B cell (primary cell): ENCODE results near the gene BMPER. TPM values are rescaled to one million over a fixed set of nuclear protein-coding genes. Genes with fewer than 3 reads are reported as not detected.

ENCODE experiments used
- ATAC-seq: fragments of 200-7000 bp; cut with Tn5 transposase; one replicate; pipeline ENCODE4 v1.10.0; 2021; ENCODE audit warnings: low read depth, mild to moderate bottlenecking, moderate number of reproducible peaks, moderate library complexity
- CTCF ChIA-PET: fragments of 350-600 bp; sonication (Branson Sonifier 250); formaldehyde crosslinking; loops from one replicate; lab custom pipeline; 2021; ENCODE audit warnings: antibody characterized with exemption, inconsistent platforms; lab: Charles Lee
- POLR2A ChIA-PET: fragments of 350-600 bp; sonication (Branson Sonifier 250); formaldehyde crosslinking; loops from one replicate; lab custom pipeline; 2021; ENCODE audit warnings: antibody characterized with exemption; lab: Charles Lee
- DNase-seq: peaks from one replicate; pipeline ENCODE4 v3.0.0; 2013
- H2AFZ ChIP-seq: 2 replicates; pipeline ENCODE4 v1.6.1; 2012; ENCODE audit warnings: mild to moderate bottlenecking, low read depth, low read length; ENCODE audit not compliant: insufficient read depth, poor library complexity, severe bottlenecking
- H3K27ac ChIP-seq, 2 donors: 1 replicate in 1 of 2; 2 replicates in 1 of 2; pipeline ENCODE4 v1.5.1; 2012 to 2013; ENCODE audit warnings: low read length in 2 of 2, mild to moderate bottlenecking in 2 of 2, moderate library complexity in 1 of 2
- H3K27me3 ChIP-seq, 4 experiments: fragments of 200-600 bp in 1 of 4; sonication (generic) in 1 of 4; replicated peaks in 1 of 4; 1 replicate in 2 of 4; 2 replicates in 2 of 4; pipeline versions ENCODE4 v1.6.1 to v1.7.0; 2013 to 2016; ENCODE audit warnings: low read length in 3 of 4, mild to moderate bottlenecking in 2 of 4, mixed read lengths in 1 of 4, moderate library complexity in 1 of 4; ENCODE audit not compliant: insufficient read depth in 4 of 4, control insufficient read depth in 3 of 4; ENCODE audit errors: control extremely low read depth in 1 of 4
- H3K36me3 ChIP-seq, 2 experiments: replicated peaks in 1 of 2; 1 replicate in 1 of 2; 2 replicates in 1 of 2; pipeline versions ENCODE4 v1.6.1 to v1.7.1; 2013; ENCODE audit warnings: low read length in 1 of 2; ENCODE audit not compliant: insufficient read depth in 2 of 2, control insufficient read depth in 1 of 2; ENCODE audit errors: control extremely low read depth in 1 of 2, extremely low read depth in 1 of 2
- H3K4me1 ChIP-seq, 2 donors: fragments of 200-600 bp in 1 of 2; sonication (generic) in 1 of 2; 1 replicate in 1 of 2; 2 replicates in 1 of 2; pipeline versions ENCODE4 v1.5.1 to v1.6.1; 2013 to 2017; ENCODE audit warnings: low read length in 2 of 2; ENCODE audit not compliant: control insufficient read depth in 2 of 2, insufficient read depth in 2 of 2
- H3K4me2 ChIP-seq: replicated peaks from 2 replicates; pipeline ENCODE3; 2012; ENCODE audit warnings: mild to moderate bottlenecking, low read depth, low read length; ENCODE audit not compliant: poor library complexity, severe bottlenecking
- H3K4me3 ChIP-seq, 5 experiments: fragments of 200-600 bp in 1 of 5; sonication (generic) in 1 of 5; 1 replicate in 3 of 5; 2 replicates in 2 of 5; pipeline versions ENCODE4 v1.5.1 to v1.7.0; 2011 to 2016; ENCODE audit warnings: low read length in 4 of 5, mild to moderate bottlenecking in 4 of 5, low read depth in 2 of 5, control low read depth in 1 of 5, moderate library complexity in 1 of 5; ENCODE audit not compliant: insufficient read depth in 1 of 5; ENCODE audit errors: control extremely low read depth in 1 of 5, extremely low read depth in 1 of 5
- H3K79me2 ChIP-seq: fragments of 200-600 bp; sonication (generic); one replicate; pipeline ENCODE4 v1.6.0; 2016; ENCODE audit warnings: low read length; ENCODE audit not compliant: control insufficient read depth, insufficient read depth
- H3K9ac ChIP-seq: fragments of 200-600 bp; sonication (generic); 2 replicates; pipeline ENCODE4 v1.6.1; 2017; ENCODE audit warnings: mild to moderate bottlenecking, low read length, moderate library complexity
- H3K9me3 ChIP-seq, 3 donors: one replicate each; pipeline versions ENCODE4 v1.6.1 to v1.7.1; 2013; ENCODE audit warnings: low read length in 2 of 3; ENCODE audit not compliant: control insufficient read depth in 2 of 3, insufficient read depth in 1 of 3; ENCODE audit errors: control extremely low read depth in 1 of 3
- H4K20me1 ChIP-seq: 2 replicates; pipeline ENCODE4 v1.6.0; 2012; ENCODE audit warnings: mild to moderate bottlenecking, low read length; ENCODE audit not compliant: insufficient read depth, control insufficient read depth, poor library complexity, severe bottlenecking
- H3K27ac Mint-ChIP-seq: one replicate; pipeline ENCODE4 v1.8.0; 2021; ENCODE audit warnings: mixed read lengths
- H3K27me3 Mint-ChIP-seq: one replicate; pipeline ENCODE4 v1.8.0; 2021; ENCODE audit warnings: mixed read lengths
- H3K4me1 Mint-ChIP-seq: one replicate; pipeline ENCODE4 v1.8.0; 2021; ENCODE audit warnings: mixed read lengths
- H3K4me3 Mint-ChIP-seq: one replicate; pipeline ENCODE4 v1.8.0; 2021; ENCODE audit warnings: mixed read lengths
- H3K9me3 Mint-ChIP-seq: one replicate; pipeline ENCODE4 v1.8.0; 2022; ENCODE audit warnings: mixed read lengths; ENCODE audit not compliant: insufficient read depth
- EZH2 ChIP-seq: IDR thresholded peaks from 2 replicates; pipeline ENCODE4 v1.6.1; 2012; ENCODE audit warnings: borderline replicate concordance, low read depth, mild to moderate bottlenecking, moderate library complexity, low read length; ENCODE audit not compliant: insufficient read depth, poor library complexity, severe bottlenecking
- WGBS: methylation state at CpG from one replicate; pipeline ENCODE4 v1.1.5; 2013; ENCODE audit warnings: missing lambda C conversion rate; ENCODE audit not compliant: insufficient coverage; 5-methylcytosine and 5-hydroxymethylcytosine counted together
- intact Hi-C: fragments of 100-400 bp; cut with micrococcal nuclease; formaldehyde crosslinking; loops from one replicate; pipeline ENCODE4 v1.10.0; 2022
- polyA plus RNA-seq: library from polyadenylated mRNA; depleted of rRNA; stranded (reverse); fragments of >200 nt; gene quantifications from 2 replicates; pipeline ENCODE4 v1.2.3, GENCODE V29; 2012
- total RNA-seq, 2 donors: library from RNA; stranded (reverse); fragments of 120-200 nt in 1 of 2; gene quantifications; 1 replicate in 1 of 2; 2 replicates in 1 of 2; pipeline versions ENCODE4 v1.2.3 to v1.2.4, GENCODE V29; 2013 to 2022
- TF ChIP-seq, protein P1 (sequence below): fragments of 200-600 bp; IDR thresholded peaks from one replicate; pipeline ENCODE4 v1.8.0; 2022; ENCODE audit warnings: antibody characterized with exemption, mild to moderate bottlenecking

BMPER gene
- total and polyA plus RNA-seq, 2 donors (not counting 1 experiment from before 2014, with no cell fraction given), result not detected

DNA sequence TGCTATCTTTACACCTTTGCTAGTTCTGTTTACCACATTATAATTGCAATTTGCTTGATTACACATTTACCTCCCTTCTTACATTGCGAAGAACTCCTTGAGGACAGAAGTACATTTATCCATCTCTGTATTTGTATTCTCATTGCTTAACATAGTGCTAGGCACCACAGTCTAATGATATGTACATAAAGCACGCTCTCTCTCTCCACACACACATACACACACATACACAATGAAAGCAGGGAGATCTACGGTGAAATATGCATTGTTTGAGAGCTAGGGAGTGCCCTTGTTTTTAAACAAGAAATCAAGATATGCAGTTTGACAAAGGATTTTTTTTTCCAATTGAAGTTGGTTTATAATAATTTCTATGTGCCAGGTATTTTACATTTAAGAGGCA, 148.7 kb downstream of the BMPER start:
- POLR2A ChIA-PET, result no interaction called here
- intact Hi-C loops, result no loop called here
- Mint-ChIP-seq H3K4me1 (no peaks in the 10 kb centered on the region), H3K9me3 (no peaks in the 10 kb centered on the region), H3K27me3 (peaks cover 5% of the 10 kb centered on the region), H3K27ac (no peak overlapping the region), H3K4me3 (no peak overlapping the region)
- Histone ChIP-seq H3K4me2 (no peak overlapping the region), H4K20me1 (no peaks in the 10 kb centered on the region), H3K27me3 (no peaks in the 10 kb centered on the region), H2AFZ (no peak overlapping the region), H3K79me2 (no peaks in the 10 kb centered on the region), H3K4me1 (no peaks in the 10 kb centered on the region), H3K4me3 (no peak overlapping the region), H3K9ac (no peak overlapping the region), H3K9me3 (no peaks in the 10 kb centered on the region), H3K36me3 (no peaks in the 10 kb centered on the region), H3K27ac (no peak overlapping the region)
- ATAC-seq (no peak), DNase-seq (no peak)
- TF ChIP-seq, protein P1, sequence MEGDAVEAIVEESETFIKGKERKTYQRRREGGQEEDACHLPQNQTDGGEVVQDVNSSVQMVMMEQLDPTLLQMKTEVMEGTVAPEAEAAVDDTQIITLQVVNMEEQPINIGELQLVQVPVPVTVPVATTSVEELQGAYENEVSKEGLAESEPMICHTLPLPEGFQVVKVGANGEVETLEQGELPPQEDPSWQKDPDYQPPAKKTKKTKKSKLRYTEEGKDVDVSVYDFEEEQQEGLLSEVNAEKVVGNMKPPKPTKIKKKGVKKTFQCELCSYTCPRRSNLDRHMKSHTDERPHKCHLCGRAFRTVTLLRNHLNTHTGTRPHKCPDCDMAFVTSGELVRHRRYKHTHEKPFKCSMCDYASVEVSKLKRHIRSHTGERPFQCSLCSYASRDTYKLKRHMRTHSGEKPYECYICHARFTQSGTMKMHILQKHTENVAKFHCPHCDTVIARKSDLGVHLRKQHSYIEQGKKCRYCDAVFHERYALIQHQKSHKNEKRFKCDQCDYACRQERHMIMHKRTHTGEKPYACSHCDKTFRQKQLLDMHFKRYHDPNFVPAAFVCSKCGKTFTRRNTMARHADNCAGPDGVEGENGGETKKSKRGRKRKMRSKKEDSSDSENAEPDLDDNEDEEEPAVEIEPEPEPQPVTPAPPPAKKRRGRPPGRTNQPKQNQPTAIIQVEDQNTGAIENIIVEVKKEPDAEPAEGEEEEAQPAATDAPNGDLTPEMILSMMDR, result no peak
- no peak for TF ChIP-seq EZH2
- CTCF ChIA-PET, result no interaction called here
- WGBS, result no CpG with 5 or more reads among the region's 3 CpGs

GRCh38 chr7:34057136-34057535, 151.8 kb downstream of the BMPER start:
- no peak overlapping the region for H3K9ac ChIP-seq
- DNase-seq (no peak), ATAC-seq (no peak)
- H3K4me2 ChIP-seq, result no peak overlapping the region
- H3K79me2 ChIP-seq, result no peaks in the 10 kb centered on the region
- Mint-ChIP-seq H3K27ac (no peak overlapping the region), H3K4me1 (no peaks in the 10 kb centered on the region), H3K9me3 (no peaks in the 10 kb centered on the region), H3K4me3 (no peak overlapping the region), H3K27me3 (peaks cover 5% of the 10 kb centered on the region)
- TF ChIP-seq, protein P1, result no peak
- TF ChIP-seq EZH2, result no peak
- no peak overlapping the region for H2AFZ ChIP-seq
- no peak overlapping the region for H3K4me3 ChIP-seq
- ChIA-PET CTCF (interaction anchor here (0.6 kb wide), 1 partner anchor 1986 kb away, joined by 4 read pairs; no protein-coding TSS in a partner anchor), POLR2A (no interaction called here)
- no peaks in the 10 kb centered on the region for H3K27me3 ChIP-seq
- no peaks in the 10 kb centered on the region for H4K20me1 ChIP-seq
- intact Hi-C loops, result no loop called here
- no peaks in the 10 kb centered on the region for H3K9me3 ChIP-seq
- H3K27ac ChIP-seq, result no peak overlapping the region
- H3K36me3 ChIP-seq, result no peaks in the 10 kb centered on the region
- no peaks in the 10 kb centered on the region for H3K4me1 ChIP-seq
